Measurements from ENCODE around the gene HOXD1.

The HOXD1 gene

GRCh38 chr2:176187899-176188773, at the start of gene HOXD1:
Gene HOXD1 (plus strand): TSS chr2:176188668. CDS start chr2:176188802, 134 bp downstream.
- peak in 5 of 10 donors; percentile 44 to 94 (median 79) for DNase-seq

GRCh38 chr2:176138923-176139660, 49.4 kb upstream of the HOXD1 start:
- DNase-seq: no peak

More at GRCh38 chr2:176187899-176188773, at the start of gene HOXD1:
- intact Hi-C loops (cut with DNase I): no loop called here

DNA sequence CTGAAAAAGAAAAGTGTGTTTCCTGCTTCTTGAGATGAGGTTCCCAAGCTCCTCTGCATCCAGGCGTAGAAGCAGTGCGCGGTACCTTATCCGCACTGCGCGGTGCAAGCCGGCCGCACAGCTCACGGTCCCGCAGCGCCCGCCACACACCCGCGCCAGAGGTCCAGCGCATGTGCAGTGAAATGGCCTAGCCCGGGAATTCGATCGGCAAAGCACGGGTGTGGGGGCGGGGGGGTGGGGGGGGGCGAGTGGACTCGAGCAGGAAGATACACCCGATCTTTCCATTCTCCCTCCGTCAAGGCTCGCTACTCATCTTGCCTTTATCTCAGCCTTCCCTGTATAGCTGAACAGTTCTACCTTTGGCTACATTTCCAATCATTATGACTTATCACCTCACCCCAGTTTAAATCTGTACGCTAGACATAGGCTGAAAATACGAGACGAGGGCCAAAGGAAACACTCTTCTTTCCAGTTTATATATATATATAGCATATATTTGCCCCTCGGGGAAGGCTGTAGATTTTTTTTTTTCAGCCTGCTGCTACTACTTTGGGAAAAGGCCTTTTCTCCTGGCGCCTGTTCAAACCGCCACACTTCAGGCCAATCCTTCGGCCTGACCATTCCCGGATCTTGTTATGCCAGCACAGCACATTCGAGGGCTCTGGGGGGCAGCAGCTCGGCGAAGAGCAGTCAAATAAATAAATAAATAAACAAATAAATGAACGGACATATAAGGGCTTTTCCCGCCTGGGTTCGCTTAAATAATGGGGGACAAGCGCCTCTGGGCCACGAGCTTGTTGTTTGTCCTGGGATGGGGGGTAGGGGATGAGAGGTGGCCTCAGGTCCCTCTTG, 48.6 kb upstream of the HOXD1 start:
- intact Hi-C loops (cut with DNase I): loop anchor here (1.0 to 5.0 kb wide), 4 partner anchors 315 to 677 kb away; no protein-coding TSS in a partner anchor
- no peak for DNase-seq

More at GRCh38 chr2:176138923-176139660, 49.4 kb upstream of the HOXD1 start:
- intact Hi-C loops (cut with DNase I): no loop called here

- intact Hi-C loops (cut with DNase I): loop anchor here (1.0 to 5.0 kb wide), 4 partner anchors 315 to 677 kb away; no protein-coding TSS in a partner anchor
- peak in 8 of 10 donors; percentile 31 to 95 (median 68) for DNase-seq
Observed at GRCh38 chr2:176140513-176141317, 47.8 kb upstream of the HOXD1 start.

DNA sequence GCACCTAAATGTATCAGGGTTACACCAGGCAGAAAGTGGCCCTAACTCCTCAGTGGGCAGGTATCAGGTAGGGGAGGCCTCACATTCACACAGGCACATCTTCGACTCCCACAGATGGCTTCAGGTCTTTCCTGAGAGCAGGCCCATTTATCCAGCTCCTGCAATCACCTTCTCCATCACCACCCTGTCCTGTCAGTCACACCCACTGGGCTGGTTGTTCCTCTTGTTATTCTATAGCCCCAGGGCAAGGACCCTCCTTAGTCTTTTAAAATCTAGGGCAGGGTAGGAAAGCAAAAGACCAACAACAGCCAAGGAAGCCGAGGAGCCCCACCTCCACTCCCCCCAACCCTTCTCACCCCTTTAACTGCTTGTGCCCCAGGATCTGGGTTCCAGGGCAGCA, 46.2 kb upstream of the HOXD1 start:
- intact Hi-C loops (cut with DNase I): loop anchor here (5.0 kb wide), 2 partner anchors 495 to 675 kb away; no protein-coding TSS in a partner anchor

DNA sequence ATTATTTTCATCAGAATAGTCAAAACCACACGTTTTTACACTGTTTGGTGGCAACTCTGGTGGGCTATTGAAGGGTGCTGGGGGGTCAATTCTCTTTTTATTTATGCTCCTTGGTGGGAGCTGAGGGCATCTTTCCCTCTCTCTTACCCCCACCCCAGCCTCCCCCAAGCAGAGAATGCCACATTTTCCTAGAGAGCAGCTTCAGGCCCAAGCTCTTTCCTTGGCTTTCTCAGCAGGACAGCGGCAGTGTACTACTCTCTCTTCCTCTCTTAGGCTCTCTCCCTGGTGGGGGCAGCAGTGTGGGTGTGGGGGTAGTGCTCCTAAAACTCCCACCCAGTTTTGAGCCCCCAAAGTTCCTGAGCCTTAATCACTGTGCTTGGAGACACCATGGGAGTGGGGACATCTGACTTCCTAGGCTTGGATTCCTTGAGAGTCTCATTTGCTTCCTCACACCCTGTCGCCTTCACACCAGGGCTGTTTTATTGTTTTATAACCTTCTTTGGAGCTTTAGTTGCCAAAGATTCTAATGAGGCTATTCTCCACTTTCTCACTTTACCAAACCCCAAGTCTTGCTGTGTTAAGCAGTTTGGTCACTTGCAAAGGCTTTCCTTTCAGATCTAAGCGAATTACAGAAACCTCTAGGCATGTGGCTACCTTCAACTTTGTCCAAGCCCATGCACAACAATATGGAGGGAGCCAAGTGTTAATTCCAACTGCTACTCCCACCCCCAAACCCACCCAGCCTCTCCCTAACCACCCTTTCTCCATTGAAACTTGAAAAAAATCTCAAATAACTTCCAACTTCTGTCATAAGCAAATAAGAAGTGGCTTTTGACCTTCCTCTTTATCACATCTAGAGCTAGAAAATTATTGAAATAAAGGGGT, 43.1 kb upstream of the HOXD1 start:
- intact Hi-C loops (cut with DNase I): no loop called here
- DNase-seq: no peak

More for the DNA sequence above, 46.2 kb upstream of the HOXD1 start:
- DNase-seq: no peak

- no peak for DNase-seq
- intact Hi-C loops (cut with DNase I): no loop called here
Observed at GRCh38 chr2:176146101-176146500, 42.4 kb upstream of the HOXD1 start.

DNA sequence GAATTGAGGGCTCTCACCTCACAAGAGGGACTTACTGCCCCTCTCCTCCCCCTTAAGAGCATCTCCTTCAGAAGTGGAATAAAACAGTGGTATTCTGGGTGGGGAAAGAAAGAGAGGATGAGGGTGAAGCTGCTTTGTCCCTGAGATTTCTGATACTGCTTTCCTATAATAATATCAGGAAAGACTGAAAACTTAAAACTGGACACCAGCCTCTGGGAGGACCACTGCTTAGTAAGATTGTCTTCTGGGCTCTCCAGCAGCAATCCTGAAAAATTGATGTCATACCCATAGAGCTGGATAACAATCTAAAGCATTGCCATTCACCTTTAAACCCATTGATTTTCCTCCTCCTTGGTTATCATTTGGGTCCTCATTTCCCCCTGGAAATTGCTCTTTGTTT, 41.8 kb upstream of the HOXD1 start:
- no peak for DNase-seq
- intact Hi-C loops (cut with DNase I): no loop called here

GRCh38 chr2:176147210-176147799, 41.2 kb upstream of the HOXD1 start:
- intact Hi-C loops (cut with DNase I): no loop called here
- no peak for DNase-seq

GRCh38 chr2:176147800-176148496, 40.5 kb upstream of the HOXD1 start:
- intact Hi-C loops (cut with DNase I): no loop called here

DNA sequence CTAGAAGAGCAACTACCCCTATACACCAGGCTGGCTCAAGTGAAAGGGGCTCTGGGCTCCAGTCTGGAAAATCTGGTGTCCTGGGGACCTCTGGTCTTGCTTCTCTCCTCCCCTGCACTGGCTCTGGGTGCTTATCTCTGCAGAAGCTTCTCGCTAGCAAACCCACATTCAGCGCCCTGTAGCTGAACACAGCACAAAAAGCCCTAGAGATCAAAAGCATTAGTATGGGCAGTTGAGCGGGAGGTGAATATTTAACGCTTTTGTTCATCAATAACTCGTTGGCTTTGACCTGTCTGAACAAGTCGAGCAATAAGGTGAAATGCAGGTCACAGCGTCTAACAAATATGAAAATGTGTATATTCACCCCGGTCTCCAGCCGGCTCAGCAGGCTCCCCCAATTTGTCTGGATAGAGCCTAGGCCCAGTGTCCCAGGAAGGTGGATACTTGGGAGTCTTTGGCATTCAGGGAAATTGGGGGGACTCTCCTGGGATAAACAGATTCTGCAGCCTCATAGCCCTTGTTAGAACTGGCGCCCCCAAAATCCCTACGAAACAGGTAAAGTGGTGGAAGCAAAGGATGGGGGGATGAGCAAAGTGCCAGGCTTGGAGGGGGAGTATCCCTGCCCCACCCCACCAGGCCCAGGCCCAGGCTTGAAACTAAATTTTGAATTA, 39.6 kb upstream of the HOXD1 start:
- intact Hi-C loops (cut with DNase I): no loop called here
- no peak for DNase-seq

More at GRCh38 chr2:176147800-176148496, 40.5 kb upstream of the HOXD1 start:
- no peak for DNase-seq

- intact Hi-C loops (cut with DNase I): no loop called here
- DNase-seq: no peak
Observed at GRCh38 chr2:176149481-176149938, 39.0 kb upstream of the HOXD1 start.

GRCh38 chr2:176149939-176150583, 38.4 kb upstream of the HOXD1 start:
- intact Hi-C loops (cut with DNase I): no loop called here
- DNase-seq: no peak

GRCh38 chr2:176150584-176151441, 37.7 kb upstream of the HOXD1 start:
- DNase-seq: no peak
- intact Hi-C loops (cut with DNase I): no loop called here
